Uterus (tissue), 4 donors: Measurements from ENCODE around the gene PIGM. TPM values are rescaled to one million over a fixed set of nuclear protein-coding genes. Genes with fewer than 3 reads are reported as not detected.
"Not testable (repeated sequence)": the region's sequence is repeated elsewhere in the genome, so short reads cannot be mapped to it uniquely, and the experiment has no call there.

Experiments used
- DNase-seq, 2 donors: peaks; one replicate each; pipeline ENCODE4 v3.0.0-alpha.2; 2019 to 2020
- H3K27ac ChIP-seq, 2 donors: fragments of 200-600 bp; sonication (generic); 1 replicate in 1 of 2; 2 replicates in 1 of 2; pipeline ENCODE4 v1.5.1; 2016 to 2018
- H3K27me3 ChIP-seq, 2 donors: fragments of 200-600 bp; sonication (generic); one replicate each; pipeline ENCODE4 v1.5.1; 2018 to 2019; ENCODE audit warnings: control low read depth in 1 of 2
- H3K36me3 ChIP-seq, 2 donors: fragments of 200-600 bp; sonication (generic); one replicate each; pipeline ENCODE4 v1.5.1; 2019; ENCODE audit warnings: control low read depth in 1 of 2
- H3K4me1 ChIP-seq, 2 donors: fragments of 200-600 bp; sonication (generic); one replicate each; pipeline ENCODE4 v1.5.1; 2018 to 2019; ENCODE audit warnings: control low read depth in 1 of 2
- H3K4me3 ChIP-seq, 2 donors: fragments of 200-600 bp; sonication (generic); 1 replicate in 1 of 2; 2 replicates in 1 of 2; pipeline ENCODE4 v1.5.1; 2018 to 2019; ENCODE audit warnings: mild to moderate bottlenecking in 1 of 2
- H3K9me3 ChIP-seq, 2 donors: fragments of 200-600 bp; sonication (generic); one replicate each; pipeline ENCODE4 v1.5.1; 2019; ENCODE audit warnings: control low read depth in 1 of 2
- CTCF ChIP-seq, 4 experiments: fragments of 200-600 bp in 2 of 4; fragments of 450-650 bp in 2 of 4; sonication (generic) in 2 of 4; IDR thresholded peaks; one replicate each; pipeline ENCODE4 v1.5.1; 2016 to 2019; ENCODE audit warnings: antibody characterized with exemption in 4 of 4, mild to moderate bottlenecking in 2 of 4, moderate library complexity in 1 of 4
- POLR2A ChIP-seq, 2 donors: fragments of 450-650 bp; IDR thresholded peaks; one replicate each; pipeline ENCODE4 v1.6.1; 2016; ENCODE audit warnings: antibody characterized with exemption in 2 of 2, mild to moderate bottlenecking in 1 of 2, moderate library complexity in 1 of 2
- intact Hi-C: fragments of 100-400 bp; cut with DNase I; formaldehyde crosslinking; loops from one replicate; pipeline ENCODE4 v1.15.1; 2023; ENCODE audit warnings: low total_unique reads
- total RNA-seq, 4 donors: library from RNA; depleted of rRNA in 3 of 4; stranded (reverse); fragments of >200 nt in 3 of 4; gene quantifications; one replicate each; pipeline versions ENCODE4 v1.1.0 to v1.2.4, GENCODE V29; 2014 to 2023
- donor health status: DM: yes; HTN: yes; CAD: no.

Gene PIGM
- total RNA-seq, 4 donors from 2014 or later = 1.8 to 9.4 (median 7.5) TPM

- no peaks in the 10 kb centered on the region for H3K9me3 ChIP-seq
- intact Hi-C loops = no loop called here
- H3K27me3 ChIP-seq = no peaks in the 10 kb centered on the region
- no peaks in the 10 kb centered on the region for H3K4me1 ChIP-seq
- DNase-seq = no peak
- H3K36me3 ChIP-seq = no peaks in the 10 kb centered on the region
- H3K27ac ChIP-seq = no peak overlapping the region
- TF ChIP-seq POLR2A (IDR thresholded peaks at IDR 0.05) (no peak), CTCF (IDR thresholded peaks at IDR 0.05) (no peak)
- no peak overlapping the region for H3K4me3 ChIP-seq
Observed at GRCh38 chr1:160058087-160058486, 26.3 kb upstream of the PIGM start.

- H3K27ac ChIP-seq = no peak overlapping the region
- no peaks in the 10 kb centered on the region for H3K27me3 ChIP-seq
- intact Hi-C loops = no loop called here
- no peaks in the 10 kb centered on the region for H3K36me3 ChIP-seq
- no peak overlapping the region for H3K4me3 ChIP-seq
- no peaks in the 10 kb centered on the region for H3K9me3 ChIP-seq
- DNase-seq = no peak
- TF ChIP-seq POLR2A (IDR thresholded peaks at IDR 0.05) (no peak), CTCF (IDR thresholded peaks at IDR 0.05) (no peak)
- no peaks in the 10 kb centered on the region for H3K4me1 ChIP-seq
Observed at GRCh38 chr1:160056648-160057169, 24.9 kb upstream of the PIGM start.

GRCh38 chr1:160053548-160054365, 22.0 kb upstream of the PIGM start:
- intact Hi-C loops = no loop called here
- no peak overlapping the region for H3K4me3 ChIP-seq
- no peaks in the 10 kb centered on the region for H3K4me1 ChIP-seq
- no peak overlapping the region for H3K27ac ChIP-seq
- H3K27me3 ChIP-seq = no peaks in the 10 kb centered on the region
- no peaks in the 10 kb centered on the region for H3K36me3 ChIP-seq
- no peaks in the 10 kb centered on the region for H3K9me3 ChIP-seq
- TF ChIP-seq CTCF (IDR thresholded peaks at IDR 0.05) (no peak), POLR2A (IDR thresholded peaks at IDR 0.05) (no peak)
- DNase-seq = no peak

- Histone ChIP-seq H3K9me3 (no peaks in the 10 kb centered on the region), H3K4me1 (no peaks in the 10 kb centered on the region), H3K27ac (no peak overlapping the region), H3K36me3 (no peaks in the 10 kb centered on the region), H3K4me3 (no peak overlapping the region), H3K27me3 (no peaks in the 10 kb centered on the region)
- TF ChIP-seq POLR2A (IDR thresholded peaks at IDR 0.05) = no peak
- TF ChIP-seq CTCF (IDR thresholded peaks at IDR 0.05) = no peak
- DNase-seq = no peak
- intact Hi-C loops = no loop called here
Observed at GRCh38 chr1:160052936-160053335, 21.1 kb upstream of the PIGM start.

GRCh38 chr1:160050619-160051018, 18.8 kb upstream of the PIGM start:
- Histone ChIP-seq H3K4me3 (no peak overlapping the region), H3K27ac (no peak overlapping the region), H3K36me3 (no peaks in the 10 kb centered on the region), H3K27me3 (no peaks in the 10 kb centered on the region), H3K4me1 (no peaks in the 10 kb centered on the region), H3K9me3 (no peaks in the 10 kb centered on the region)
- no peak for TF ChIP-seq POLR2A (IDR thresholded peaks at IDR 0.05)
- TF ChIP-seq CTCF (IDR thresholded peaks at IDR 0.05) = no peak
- DNase-seq = no peak
- intact Hi-C loops = no loop called here

- DNase-seq, H3K4me3 ChIP-seq, H3K9me3 ChIP-seq, H3K27ac ChIP-seq, H3K27me3 ChIP-seq, H3K4me1 ChIP-seq, intact Hi-C loops, H3K36me3 ChIP-seq: not testable (repeated sequence)
Observed at GRCh38 chr1:160050182-160050581, 18.4 kb upstream of the PIGM start.
